Measurements from ENCODE around the gene CHD1L. TPM values are rescaled to one million over a fixed set of nuclear protein-coding genes. Genes with fewer than 3 reads are reported as not detected.
"Not testable (repeated sequence)": the region's sequence is repeated elsewhere in the genome, so short reads cannot be mapped to it uniquely, and the experiment has no call there.

Gene CHD1L
- polyA plus RNA-seq, 2 donors, result 11.4 to 11.5 TPM

DNA sequence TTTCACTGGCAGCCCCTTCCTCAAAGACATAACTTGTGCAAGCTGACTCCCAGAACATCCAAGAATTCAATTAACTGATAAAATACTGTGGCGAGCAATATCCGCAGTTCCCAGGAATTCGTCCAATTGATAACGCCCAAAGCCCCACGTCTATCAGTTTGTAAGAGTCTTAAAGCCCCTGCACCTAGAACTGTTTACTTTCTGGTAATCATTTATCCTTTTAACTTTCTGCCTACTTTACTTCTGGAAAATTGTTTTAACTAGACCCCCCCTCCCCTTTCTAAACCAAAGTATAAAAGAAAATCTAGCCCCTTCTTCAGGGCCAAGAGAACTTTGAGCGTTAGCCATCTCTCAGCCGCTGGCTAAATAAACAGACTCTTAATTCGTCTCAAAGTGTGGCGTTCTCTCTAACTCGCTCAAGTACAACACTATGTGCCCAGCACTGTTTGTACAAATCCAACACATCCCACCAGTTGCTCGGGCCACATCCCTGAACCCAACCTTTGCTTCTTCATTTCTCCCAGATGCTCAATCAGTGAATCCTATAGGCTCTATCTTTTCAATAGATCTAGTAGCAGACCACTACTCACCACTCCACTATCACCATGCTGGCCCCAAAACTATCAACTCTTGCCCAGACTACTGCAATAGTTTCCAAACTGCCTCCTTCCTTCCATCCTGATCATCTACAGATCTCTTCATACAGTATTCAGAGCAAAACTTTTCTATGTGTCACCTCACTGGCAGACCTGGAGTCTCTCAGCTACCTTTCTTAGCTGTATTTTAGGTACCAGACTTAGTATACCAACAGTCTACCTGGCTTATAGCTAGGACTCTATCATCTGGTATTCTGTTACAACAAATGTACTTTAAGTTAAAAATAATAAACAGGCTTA is 3.3 kb upstream of the CHD1L start:
- H3K27ac ChIP-seq (ENCODE audit: low read depth in 2 of 2, low read length in 1 of 2), result no peak overlapping the region
- peaks cover 0 to 11% of the 10 kb centered on the region in 2 donors for H3K4me1 ChIP-seq (ENCODE audit: control insufficient read depth in 2 of 2, insufficient read depth in 2 of 2, low read length in 1 of 2)
- WGBS, 2 donors, result 72 to 81% methylated on average over 11 of the region's 11 CpGs
- no peaks in the 10 kb centered on the region for H3K27me3 ChIP-seq (ENCODE audit: control insufficient read depth in 1 of 2, insufficient read depth in 2 of 2, low read length in 2 of 2)
- H3K36me3 ChIP-seq (ENCODE audit: control insufficient read depth in 2 of 2, insufficient read depth in 2 of 2, low read length in 1 of 2), result no peaks in the 10 kb centered on the region
- H3K4me3 ChIP-seq (ENCODE audit: low read depth in 1 of 2, low read length in 2 of 2), result no peak overlapping the region
- H3K9me3 ChIP-seq (ENCODE audit: control insufficient read depth in 2 of 2, insufficient read depth in 1 of 2, low read depth in 1 of 2, low read length in 1 of 2), result no peaks in the 10 kb centered on the region

GRCh38 chr1:147240131-147240721 is 2.3 kb upstream of the CHD1L start:
- peaks cover 0 to 11% of the 10 kb centered on the region in 2 donors for H3K4me1 ChIP-seq (ENCODE audit: control insufficient read depth in 2 of 2, insufficient read depth in 2 of 2, low read length in 1 of 2)
- H3K27me3 ChIP-seq (ENCODE audit: control insufficient read depth in 1 of 2, insufficient read depth in 2 of 2, low read length in 2 of 2); H3K4me3 ChIP-seq (ENCODE audit: low read depth in 1 of 2, low read length in 2 of 2); H3K9me3 ChIP-seq (ENCODE audit: control insufficient read depth in 2 of 2, insufficient read depth in 1 of 2, low read depth in 1 of 2, low read length in 1 of 2); H3K36me3 ChIP-seq (ENCODE audit: control insufficient read depth in 2 of 2, insufficient read depth in 2 of 2, low read length in 1 of 2); H3K27ac ChIP-seq (ENCODE audit: low read depth in 2 of 2, low read length in 1 of 2): not testable (repeated sequence)
- WGBS, 2 donors, result 82 to 93% methylated on average over 5 of the region's 5 CpGs

DNA sequence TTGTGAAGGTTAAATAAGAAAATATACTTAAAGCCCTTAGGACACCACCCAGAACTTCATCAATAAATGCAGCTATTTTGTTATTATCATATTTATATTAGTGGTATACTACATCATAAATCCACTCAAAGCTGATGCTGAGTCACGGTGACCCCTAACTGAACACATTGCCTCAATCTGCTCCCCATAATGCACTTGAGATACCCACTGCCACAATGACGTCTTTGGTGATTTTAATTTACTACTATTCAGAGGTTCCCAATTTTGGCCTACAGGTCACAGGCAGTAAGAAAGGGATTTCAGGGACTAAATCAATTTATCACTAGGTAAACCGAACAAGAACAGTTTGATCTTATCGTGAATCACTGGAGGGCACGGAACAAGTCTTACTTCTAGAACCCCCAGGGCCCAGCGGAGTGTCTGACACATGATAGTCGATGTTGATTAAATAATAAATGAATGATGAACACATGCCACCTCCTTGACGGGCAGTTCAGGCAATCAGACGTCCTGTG is 493 bp upstream of the CHD1L start:
- no peaks in the 10 kb centered on the region for H3K27me3 ChIP-seq (ENCODE audit: control insufficient read depth in 1 of 2, insufficient read depth in 2 of 2, low read length in 2 of 2)
- H3K4me3 ChIP-seq (ENCODE audit: low read depth in 1 of 2, low read length in 2 of 2), result peak overlapping the region; percentile 29 to 90

DNA sequence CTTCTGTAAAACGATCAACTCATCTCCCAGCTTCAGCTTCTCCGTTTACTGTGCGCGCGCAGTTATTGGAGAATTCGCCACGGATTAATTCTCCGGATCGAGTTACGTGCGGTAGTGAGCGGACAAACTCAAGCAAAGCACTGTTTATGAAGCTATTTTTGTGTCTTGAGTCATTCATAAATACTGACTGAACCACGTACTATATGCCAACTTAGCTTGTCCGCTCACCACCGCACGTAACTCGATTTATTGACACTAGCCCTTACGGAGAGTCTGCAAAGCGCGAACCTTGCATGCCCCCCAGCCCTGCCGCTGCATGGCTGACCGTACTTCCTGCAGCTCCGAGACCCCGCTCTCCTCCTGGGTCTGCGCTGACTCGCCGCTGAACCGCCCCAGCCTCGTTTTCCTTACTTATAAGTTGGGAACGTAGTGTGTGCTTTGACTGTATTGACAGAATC is 773 bp downstream of the CHD1L start:
- Histone ChIP-seq H3K36me3 (ENCODE audit: control insufficient read depth in 2 of 2, insufficient read depth in 2 of 2, low read length in 1 of 2) (no peaks in the 10 kb centered on the region), H3K4me1 (ENCODE audit: control insufficient read depth in 2 of 2, insufficient read depth in 2 of 2, low read length in 1 of 2) (no peaks in the 10 kb centered on the region), H3K27me3 (ENCODE audit: control insufficient read depth in 1 of 2, insufficient read depth in 2 of 2, low read length in 2 of 2) (no peaks in the 10 kb centered on the region), H3K9me3 (ENCODE audit: control insufficient read depth in 2 of 2, insufficient read depth in 1 of 2, low read depth in 1 of 2, low read length in 1 of 2) (no peaks in the 10 kb centered on the region), H3K4me3 (ENCODE audit: low read depth in 1 of 2, low read length in 2 of 2) (peak overlapping the region; percentile 90 to 98), H3K27ac (ENCODE audit: low read depth in 2 of 2, low read length in 1 of 2) (peak overlapping the region; percentile 86 to 90)
- 0 to 1% methylated on average over 30 of the region's 30 CpGs for WGBS, 2 donors

More for the DNA sequence above, 493 bp upstream of the CHD1L start:
- H3K27ac ChIP-seq (ENCODE audit: low read depth in 2 of 2, low read length in 1 of 2), result peak overlapping the region; percentile 70 to 90
- 22 to 28% methylated on average over 9 of the region's 9 CpGs for WGBS, 2 donors
- H3K4me1 ChIP-seq (ENCODE audit: control insufficient read depth in 2 of 2, insufficient read depth in 2 of 2, low read length in 1 of 2), result peaks cover 0 to 5% of the 10 kb centered on the region in 2 donors
- no peaks in the 10 kb centered on the region for H3K36me3 ChIP-seq (ENCODE audit: control insufficient read depth in 2 of 2, insufficient read depth in 2 of 2, low read length in 1 of 2)
- H3K9me3 ChIP-seq (ENCODE audit: control insufficient read depth in 2 of 2, insufficient read depth in 1 of 2, low read depth in 1 of 2, low read length in 1 of 2), result no peaks in the 10 kb centered on the region

DNA sequence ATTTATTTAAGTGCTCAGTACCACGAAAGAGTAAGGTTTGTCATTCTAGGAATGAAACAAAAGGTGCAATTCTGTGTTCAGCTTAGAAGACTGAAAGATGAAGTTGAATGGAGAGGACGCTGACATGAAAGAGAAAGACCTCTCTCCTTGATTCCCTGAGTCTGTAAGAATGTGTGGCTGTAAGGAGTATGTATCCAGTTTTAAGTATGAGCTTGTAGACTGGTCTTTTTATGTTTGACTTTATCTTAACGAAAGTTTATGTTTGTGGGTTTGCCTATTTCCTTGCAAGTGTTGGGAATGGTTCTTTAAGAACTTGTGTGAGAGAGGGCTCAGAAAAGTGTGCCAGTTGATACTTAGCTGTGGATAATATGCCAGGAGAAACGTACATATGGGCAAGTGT is 1.4 kb downstream of the CHD1L start:
- Histone ChIP-seq H3K4me3 (ENCODE audit: low read depth in 1 of 2, low read length in 2 of 2) (peak overlapping the region in 1 of 2 donors; percentile 90), H3K27ac (ENCODE audit: low read depth in 2 of 2, low read length in 1 of 2) (no peak overlapping the region), H3K27me3 (ENCODE audit: control insufficient read depth in 1 of 2, insufficient read depth in 2 of 2, low read length in 2 of 2) (no peaks in the 10 kb centered on the region), H3K9me3 (ENCODE audit: control insufficient read depth in 2 of 2, insufficient read depth in 1 of 2, low read depth in 1 of 2, low read length in 1 of 2) (no peaks in the 10 kb centered on the region), H3K36me3 (ENCODE audit: control insufficient read depth in 2 of 2, insufficient read depth in 2 of 2, low read length in 1 of 2) (no peaks in the 10 kb centered on the region), H3K4me1 (ENCODE audit: control insufficient read depth in 2 of 2, insufficient read depth in 2 of 2, low read length in 1 of 2) (no peaks in the 10 kb centered on the region)
- WGBS, 2 donors, result 6% methylated on average over 4 of the region's 4 CpGs

GRCh38 chr1:147245129-147245528 is 2.6 kb downstream of the CHD1L start:
- Histone ChIP-seq H3K4me1 (ENCODE audit: control insufficient read depth in 2 of 2, insufficient read depth in 2 of 2, low read length in 1 of 2) (no peaks in the 10 kb centered on the region), H3K27ac (ENCODE audit: low read depth in 2 of 2, low read length in 1 of 2) (no peak overlapping the region), H3K27me3 (ENCODE audit: control insufficient read depth in 1 of 2, insufficient read depth in 2 of 2, low read length in 2 of 2) (no peaks in the 10 kb centered on the region), H3K9me3 (ENCODE audit: control insufficient read depth in 2 of 2, insufficient read depth in 1 of 2, low read depth in 1 of 2, low read length in 1 of 2) (no peaks in the 10 kb centered on the region), H3K4me3 (ENCODE audit: low read depth in 1 of 2, low read length in 2 of 2) (no peak overlapping the region), H3K36me3 (ENCODE audit: control insufficient read depth in 2 of 2, insufficient read depth in 2 of 2, low read length in 1 of 2) (no peaks in the 10 kb centered on the region)
- WGBS, 2 donors, result 94 to 97% methylated on average over 6 of the region's 6 CpGs

DNA sequence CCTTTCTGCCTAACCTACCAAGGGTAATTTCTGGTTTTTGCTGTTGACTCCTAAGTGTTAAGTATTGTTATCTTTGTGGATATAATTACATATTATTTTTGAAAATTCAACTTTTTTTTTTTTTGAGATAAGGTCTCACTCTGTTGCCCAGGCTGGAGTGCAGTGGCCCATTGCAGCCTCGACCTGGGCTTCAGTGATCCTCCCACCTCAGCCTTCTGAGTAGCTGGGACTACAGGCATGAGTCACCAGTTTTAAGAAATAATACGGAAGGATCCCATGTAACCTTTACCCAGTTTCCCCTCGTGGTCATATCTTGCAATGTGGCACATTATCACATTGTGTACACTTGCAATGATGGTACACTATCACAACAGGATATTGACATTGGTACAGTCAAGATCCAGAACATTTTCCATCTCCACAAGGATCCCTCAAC is 3.1 kb downstream of the CHD1L start:
- H3K36me3 ChIP-seq (ENCODE audit: control insufficient read depth in 2 of 2, insufficient read depth in 2 of 2, low read length in 1 of 2), result no peaks in the 10 kb centered on the region
- H3K27me3 ChIP-seq (ENCODE audit: control insufficient read depth in 1 of 2, insufficient read depth in 2 of 2, low read length in 2 of 2), result no peaks in the 10 kb centered on the region
- H3K27ac ChIP-seq (ENCODE audit: low read depth in 2 of 2, low read length in 1 of 2), result no peak overlapping the region
- H3K9me3 ChIP-seq (ENCODE audit: control insufficient read depth in 2 of 2, insufficient read depth in 1 of 2, low read depth in 1 of 2, low read length in 1 of 2), result no peaks in the 10 kb centered on the region
- H3K4me3 ChIP-seq (ENCODE audit: low read depth in 1 of 2, low read length in 2 of 2), result no peak overlapping the region
- H3K4me1 ChIP-seq (ENCODE audit: control insufficient read depth in 2 of 2, insufficient read depth in 2 of 2, low read length in 1 of 2), result no peaks in the 10 kb centered on the region
- 73 to 78% methylated on average over 3 of the region's 3 CpGs for WGBS, 2 donors

DNA sequence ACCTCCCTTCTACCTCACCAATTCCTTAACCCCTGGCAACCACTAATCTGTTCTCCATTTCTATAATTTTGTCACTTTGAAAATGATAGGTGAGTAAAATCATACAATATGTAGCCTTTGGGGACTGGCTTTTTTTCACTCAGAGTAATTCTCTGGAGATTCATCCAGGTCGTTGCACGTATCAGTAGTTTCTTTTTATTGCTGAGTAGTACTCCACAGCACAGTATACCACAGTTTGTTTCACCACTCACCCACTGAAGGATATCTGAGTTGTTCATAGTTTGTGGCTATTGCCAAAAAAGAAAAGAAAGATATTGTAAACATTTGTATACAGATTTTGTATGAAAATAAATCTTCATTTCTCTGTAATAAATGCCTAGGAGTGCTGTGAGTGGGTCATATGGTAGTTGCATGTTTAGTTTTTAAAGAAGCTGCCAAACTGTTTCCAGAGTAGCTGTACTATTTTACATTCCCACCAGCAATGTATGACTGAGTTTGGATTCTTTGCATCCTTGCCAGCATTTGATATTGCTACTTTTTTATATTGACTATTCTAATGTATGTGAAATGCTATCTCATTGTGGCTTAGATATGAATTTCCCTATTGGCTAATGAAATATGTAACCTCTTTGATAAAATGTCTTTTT is 3.7 kb downstream of the CHD1L start:
- H3K27ac ChIP-seq (ENCODE audit: low read depth in 2 of 2, low read length in 1 of 2), result no peak overlapping the region
- H3K27me3 ChIP-seq (ENCODE audit: control insufficient read depth in 1 of 2, insufficient read depth in 2 of 2, low read length in 2 of 2), result no peaks in the 10 kb centered on the region
- no peaks in the 10 kb centered on the region for H3K9me3 ChIP-seq (ENCODE audit: control insufficient read depth in 2 of 2, insufficient read depth in 1 of 2, low read depth in 1 of 2, low read length in 1 of 2)
- no peak overlapping the region for H3K4me3 ChIP-seq (ENCODE audit: low read depth in 1 of 2, low read length in 2 of 2)
- no peaks in the 10 kb centered on the region for H3K4me1 ChIP-seq (ENCODE audit: control insufficient read depth in 2 of 2, insufficient read depth in 2 of 2, low read length in 1 of 2)
- H3K36me3 ChIP-seq (ENCODE audit: control insufficient read depth in 2 of 2, insufficient read depth in 2 of 2, low read length in 1 of 2), result no peaks in the 10 kb centered on the region
- 77 to 86% methylated on average over 2 of the region's 2 CpGs for WGBS, 2 donors

DNA sequence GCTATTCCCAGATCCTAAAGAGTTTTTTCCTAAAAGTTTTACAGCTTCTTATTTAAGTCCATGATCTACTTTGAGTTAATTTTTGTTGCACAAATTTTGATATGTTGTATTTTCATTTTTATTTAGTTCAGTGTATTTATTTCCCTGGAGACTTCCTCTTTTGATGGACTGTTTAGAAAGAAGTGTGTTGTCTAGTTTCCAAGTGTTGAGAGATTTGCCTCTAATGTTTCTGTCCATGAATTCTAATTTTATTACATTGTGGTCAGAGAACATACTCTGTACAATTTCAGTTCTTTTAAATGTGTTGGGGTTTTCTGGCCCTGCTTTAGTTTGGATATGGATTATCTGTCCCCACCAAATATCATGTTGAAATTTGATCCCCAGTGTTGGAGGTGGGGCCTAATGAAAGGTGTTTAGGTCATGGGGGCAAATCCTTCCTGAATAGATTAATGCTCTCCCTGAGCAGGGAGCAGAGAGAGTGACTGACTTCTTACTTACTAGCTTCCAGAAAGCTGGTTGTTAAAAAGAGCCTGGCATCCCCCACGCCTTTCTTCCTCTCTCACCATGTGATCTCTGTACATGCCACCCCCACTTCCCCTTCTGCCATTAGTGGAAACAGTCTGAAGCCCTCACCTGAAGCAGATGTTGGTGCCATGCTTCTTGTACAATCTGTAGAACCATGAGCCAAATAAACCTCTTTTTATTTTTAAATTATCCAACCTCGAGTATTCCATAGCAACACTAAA is 4.6 kb downstream of the CHD1L start:
- Histone ChIP-seq H3K36me3 (ENCODE audit: control insufficient read depth in 2 of 2, insufficient read depth in 2 of 2, low read length in 1 of 2) (no peaks in the 10 kb centered on the region), H3K4me3 (ENCODE audit: low read depth in 1 of 2, low read length in 2 of 2) (no peak overlapping the region), H3K27ac (ENCODE audit: low read depth in 2 of 2, low read length in 1 of 2) (no peak overlapping the region), H3K9me3 (ENCODE audit: control insufficient read depth in 2 of 2, insufficient read depth in 1 of 2, low read depth in 1 of 2, low read length in 1 of 2) (no peaks in the 10 kb centered on the region), H3K27me3 (ENCODE audit: control insufficient read depth in 1 of 2, insufficient read depth in 2 of 2, low read length in 2 of 2) (no peaks in the 10 kb centered on the region), H3K4me1 (ENCODE audit: control insufficient read depth in 2 of 2, insufficient read depth in 2 of 2, low read length in 1 of 2) (no peaks in the 10 kb centered on the region)
- 62 to 72% methylated on average over 2 of the region's 2 CpGs for WGBS, 2 donors

Measured in esophagus (tissue), 2 donors.